ENCODE measurements around the gene OR8B2.
"Not testable (repeated sequence)": the region's sequence is repeated elsewhere in the genome, so short reads cannot be mapped to it uniquely, and the experiment has no call there.

OR8B2 gene

DNA sequence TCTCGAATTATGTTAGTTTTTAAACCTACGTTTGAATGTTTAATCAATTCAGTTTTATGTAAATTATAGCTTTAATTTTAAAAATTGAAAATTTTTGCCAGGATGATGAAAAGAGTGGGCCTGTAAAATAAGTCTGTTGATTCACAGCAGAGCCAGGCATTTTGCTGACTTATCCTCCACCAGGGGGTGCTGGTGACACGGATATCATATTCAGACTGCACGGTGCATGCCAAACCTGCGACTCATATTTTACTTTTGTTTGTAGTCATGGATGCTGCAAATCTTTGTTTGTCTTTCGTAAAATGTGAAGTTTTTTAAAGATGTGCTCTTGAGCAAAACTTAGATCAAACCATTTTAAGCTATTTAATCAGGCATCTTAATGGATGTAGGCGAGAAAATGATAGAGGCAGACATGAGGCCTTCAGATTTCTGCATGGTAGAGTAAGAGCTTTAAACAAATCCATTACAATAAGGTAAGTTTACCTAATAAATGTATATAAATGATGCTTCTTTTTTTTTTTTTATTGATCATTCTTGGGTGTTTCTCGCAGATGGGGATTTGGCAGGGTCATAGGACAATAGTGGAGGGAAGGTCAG is 18.1 kb upstream of the OR8B2 start:
- TF ChIP-seq, protein P1, sequence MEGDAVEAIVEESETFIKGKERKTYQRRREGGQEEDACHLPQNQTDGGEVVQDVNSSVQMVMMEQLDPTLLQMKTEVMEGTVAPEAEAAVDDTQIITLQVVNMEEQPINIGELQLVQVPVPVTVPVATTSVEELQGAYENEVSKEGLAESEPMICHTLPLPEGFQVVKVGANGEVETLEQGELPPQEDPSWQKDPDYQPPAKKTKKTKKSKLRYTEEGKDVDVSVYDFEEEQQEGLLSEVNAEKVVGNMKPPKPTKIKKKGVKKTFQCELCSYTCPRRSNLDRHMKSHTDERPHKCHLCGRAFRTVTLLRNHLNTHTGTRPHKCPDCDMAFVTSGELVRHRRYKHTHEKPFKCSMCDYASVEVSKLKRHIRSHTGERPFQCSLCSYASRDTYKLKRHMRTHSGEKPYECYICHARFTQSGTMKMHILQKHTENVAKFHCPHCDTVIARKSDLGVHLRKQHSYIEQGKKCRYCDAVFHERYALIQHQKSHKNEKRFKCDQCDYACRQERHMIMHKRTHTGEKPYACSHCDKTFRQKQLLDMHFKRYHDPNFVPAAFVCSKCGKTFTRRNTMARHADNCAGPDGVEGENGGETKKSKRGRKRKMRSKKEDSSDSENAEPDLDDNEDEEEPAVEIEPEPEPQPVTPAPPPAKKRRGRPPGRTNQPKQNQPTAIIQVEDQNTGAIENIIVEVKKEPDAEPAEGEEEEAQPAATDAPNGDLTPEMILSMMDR (IDR thresholded peaks at IDR 0.05), result peak; percentile 90
- no peak for TF ChIP-seq ZFX (IDR thresholded peaks at IDR 0.05; ENCODE audit: borderline replicate concordance)
- H3K27ac ChIP-seq, result no peak overlapping the region

DNA sequence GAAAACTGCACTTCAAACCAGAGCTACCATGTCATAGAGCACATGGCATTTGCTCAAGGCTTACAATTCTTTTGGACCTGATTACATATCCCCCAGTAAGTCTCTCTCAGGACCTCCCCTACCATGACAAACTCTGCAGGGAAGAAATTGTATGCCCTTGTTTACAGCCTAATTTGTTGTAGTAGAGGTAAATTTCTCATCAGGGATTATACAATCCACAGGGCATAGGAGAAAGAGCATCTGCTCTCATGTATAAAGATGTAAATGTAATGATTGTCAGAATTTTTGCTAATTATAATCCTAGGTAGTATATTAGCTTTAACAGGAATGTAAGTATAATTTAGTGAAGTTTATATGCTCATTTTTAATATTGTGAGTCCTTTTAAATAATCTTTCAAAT is 14.6 kb upstream of the OR8B2 start, which contains the start of gene OR8B3:
OR8B3 (minus strand) TSS at position 101 of the 400 bp plus-strand sequence. CDS start 1,673 bp downstream, outside the sequence.
- H3K27ac ChIP-seq, result no peak within 1 kb of the TSS

DNA sequence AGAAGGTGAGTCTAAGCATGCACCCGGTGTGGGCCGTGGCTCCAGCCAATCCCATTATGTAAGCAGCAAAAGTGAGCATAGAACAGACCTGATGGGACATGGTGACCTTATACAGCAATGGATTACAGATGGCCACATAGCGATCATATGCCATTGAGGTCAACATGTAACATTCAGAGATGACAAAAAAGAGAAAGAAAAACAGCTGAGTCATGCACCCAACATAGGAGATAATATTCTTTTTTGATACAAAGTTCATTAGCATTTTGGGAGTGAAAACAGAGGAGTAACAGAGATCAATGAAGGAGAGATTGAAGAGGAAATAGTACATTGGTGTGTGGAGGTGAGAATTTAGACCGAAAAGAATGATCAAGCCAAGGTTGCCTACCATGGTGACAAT is 12.5 kb upstream of the OR8B2 start:
- not testable (repeated sequence) for H3K27ac ChIP-seq

More for the DNA sequence above, 14.6 kb upstream of the OR8B2 start, which contains the start of gene OR8B3:
- no peak for TF ChIP-seq ZFX (IDR thresholded peaks at IDR 0.05; ENCODE audit: borderline replicate concordance)
- TF ChIP-seq, protein P1 (IDR thresholded peaks at IDR 0.05), result no peak

DNA sequence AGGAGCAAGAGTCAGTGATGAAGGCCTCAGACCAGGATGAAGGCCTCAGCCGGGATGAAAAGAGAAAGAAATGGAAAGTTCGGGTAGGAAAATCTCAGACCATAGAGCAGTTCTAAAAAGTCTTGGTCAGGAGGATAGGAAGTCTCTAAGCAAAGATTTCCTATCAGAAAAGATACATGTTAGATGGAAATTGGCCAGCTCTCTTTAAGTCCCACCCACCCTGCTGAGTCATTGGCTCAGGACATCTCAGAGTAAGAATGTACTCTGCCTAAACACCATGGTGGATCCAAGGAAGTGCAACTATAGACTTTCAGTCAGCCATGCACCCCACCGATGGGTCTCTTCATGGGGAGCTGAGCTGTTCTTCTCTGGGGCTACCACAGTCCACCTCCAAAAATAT is 10.1 kb upstream of the OR8B2 start:
- TF ChIP-seq, protein P1 (IDR thresholded peaks at IDR 0.05), result no peak
- TF ChIP-seq ZFX (IDR thresholded peaks at IDR 0.05; ENCODE audit: borderline replicate concordance), result no peak

DNA sequence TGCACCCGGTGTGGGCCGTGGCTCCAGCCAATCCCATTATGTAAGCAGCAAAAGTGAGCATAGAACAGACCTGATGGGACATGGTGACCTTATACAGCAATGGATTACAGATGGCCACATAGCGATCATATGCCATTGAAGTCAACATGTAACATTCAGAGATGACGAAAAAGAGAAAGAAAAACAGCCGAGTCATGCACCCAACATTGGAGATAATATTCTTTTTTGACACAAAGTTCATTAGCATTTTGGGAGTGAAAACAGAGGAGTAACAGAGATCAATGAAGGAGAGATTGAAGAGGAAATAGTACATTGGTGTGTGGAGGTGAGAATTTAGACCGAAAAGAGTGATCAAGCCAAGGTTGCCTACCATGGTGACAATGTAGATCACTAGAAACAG is 1.4 kb downstream of the OR8B2 start:
- not testable (repeated sequence) for H3K27ac ChIP-seq

More for the DNA sequence above, 10.1 kb upstream of the OR8B2 start:
- H3K27ac ChIP-seq, result no peak overlapping the region

DNA sequence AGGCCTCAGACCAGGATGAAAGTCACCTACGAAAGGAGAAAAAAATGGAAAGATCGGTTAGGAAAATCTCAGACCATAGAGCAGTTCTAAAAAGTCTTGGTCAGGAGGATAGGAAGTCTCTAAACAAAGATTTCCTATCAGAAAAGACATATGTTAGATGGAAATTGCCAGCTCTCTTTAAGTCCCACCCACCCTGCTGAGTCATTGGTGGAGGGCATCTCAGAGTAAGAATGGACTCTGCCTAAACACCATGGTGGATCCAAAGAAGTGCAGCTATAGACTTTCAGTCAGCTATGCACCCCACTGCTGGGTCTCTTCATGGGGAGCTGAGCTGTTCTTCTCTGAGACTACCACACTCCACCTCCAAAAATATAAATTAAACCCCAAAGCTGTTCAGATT is 3.7 kb downstream of the OR8B2 start:
- H3K27ac ChIP-seq, result no peak overlapping the region
- TF ChIP-seq ZFX (IDR thresholded peaks at IDR 0.05; ENCODE audit: borderline replicate concordance), result no peak
- TF ChIP-seq, protein P1 (IDR thresholded peaks at IDR 0.05), result no peak

DNA sequence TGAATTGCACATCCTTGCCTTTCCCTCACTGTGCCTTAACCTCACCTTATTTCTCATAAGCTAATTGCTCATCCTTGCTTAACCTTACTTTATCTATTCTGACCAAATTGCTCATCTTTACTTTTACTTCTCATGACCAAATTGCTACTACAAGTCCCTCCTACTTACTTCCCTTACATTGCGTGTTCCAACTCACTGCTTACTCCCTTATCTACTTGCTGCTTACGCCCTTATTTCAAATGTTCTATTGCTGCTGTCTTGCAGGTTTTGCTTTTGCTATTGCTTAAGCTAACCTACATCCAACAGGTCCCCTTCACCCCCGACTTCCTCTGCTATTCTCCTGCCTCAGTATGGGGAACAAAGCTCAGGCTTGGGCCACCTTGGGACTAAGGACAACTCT is 8.0 kb downstream of the OR8B2 start:
- TF ChIP-seq, protein P1 (IDR thresholded peaks at IDR 0.05), result no peak
- no peak for TF ChIP-seq ZFX (IDR thresholded peaks at IDR 0.05; ENCODE audit: borderline replicate concordance)
- no peak overlapping the region for H3K27ac ChIP-seq

DNA sequence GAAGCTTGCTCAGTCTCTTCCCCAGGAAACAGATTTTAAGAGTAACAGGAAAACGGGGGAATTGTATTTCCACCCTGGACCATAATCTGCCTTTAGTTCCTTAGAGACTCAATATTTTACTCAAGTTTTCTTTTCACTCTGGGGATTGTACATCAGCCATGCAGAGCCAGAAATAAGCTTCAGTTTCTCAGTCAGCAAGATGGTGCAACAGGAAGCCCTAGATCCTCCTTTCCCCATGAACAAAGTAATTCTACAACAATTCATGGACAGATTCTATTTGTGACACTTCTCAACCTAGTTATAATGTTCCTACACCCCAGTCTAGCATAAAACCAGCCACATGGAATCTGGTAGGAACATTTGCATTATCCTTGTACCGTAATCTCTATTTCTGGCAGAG is 24.7 kb downstream of the OR8B2 start:
- TF ChIP-seq, protein P1 (IDR thresholded peaks at IDR 0.05), result no peak
- no peak for TF ChIP-seq ZFX (IDR thresholded peaks at IDR 0.05; ENCODE audit: borderline replicate concordance)
- H3K27ac ChIP-seq, result no peak overlapping the region

All from 22Rv1 (cell line).